DMS 273 treated with DMSO at 0.1 percent for 48 hours (cell line): ENCODE measurements around the gene SLC18A2.
"Not testable (repeated sequence)": the region's sequence is repeated elsewhere in the genome, so short reads cannot be mapped to it uniquely, and the experiment has no call there.

Experiments used
- DNase-seq: peaks from one replicate; lab custom pipeline; 2025; lab: John Stamatoyannopoulos, UW

The SLC18A2 gene

GRCh38 chr10:117264782-117265181 is 23.9 kb downstream of the SLC18A2 start:
- DNase-seq: no peak

GRCh38 chr10:117266400-117266799 is 25.5 kb downstream of the SLC18A2 start:
- DNase-seq: no peak

- DNase-seq: no peak
Measured at GRCh38 chr10:117266812-117267211, 25.9 kb downstream of the SLC18A2 start.

GRCh38 chr10:117268258-117268657 is 27.3 kb downstream of the SLC18A2 start:
- no peak for DNase-seq

- DNase-seq: no peak
Measured at GRCh38 chr10:117268907-117269306, 28.0 kb downstream of the SLC18A2 start.

- DNase-seq: no peak
Measured at GRCh38 chr10:117271427-117271826, 30.5 kb downstream of the SLC18A2 start.

GRCh38 chr10:117272195-117273076 is 31.5 kb downstream of the SLC18A2 start:
- DNase-seq: no peak

- no peak for DNase-seq
Measured at GRCh38 chr10:117273980-117274379, 33.1 kb downstream of the SLC18A2 start.

- no peak for DNase-seq
Measured at GRCh38 chr10:117274509-117274908, 33.6 kb downstream of the SLC18A2 start.

- no peak for DNase-seq
Measured at GRCh38 chr10:117275121-117275520, 34.2 kb downstream of the SLC18A2 start.

- no peak for DNase-seq
Measured at GRCh38 chr10:117277675-117278074, 36.8 kb downstream of the SLC18A2 start.

- DNase-seq: no peak
Measured at GRCh38 chr10:117284716-117285494, 44.0 kb downstream of the SLC18A2 start.

GRCh38 chr10:117290872-117291271 is 50.0 kb downstream of the SLC18A2 start:
- DNase-seq: not testable (repeated sequence)

- DNase-seq: no peak
Measured at GRCh38 chr10:117294039-117294645, 53.2 kb downstream of the SLC18A2 start.

GRCh38 chr10:117294735-117295134 is 53.8 kb downstream of the SLC18A2 start:
- no peak for DNase-seq

- no peak for DNase-seq
Measured at GRCh38 chr10:117298219-117298618, 57.3 kb downstream of the SLC18A2 start.

- no peak for DNase-seq
Measured at GRCh38 chr10:117299435-117299834, 58.5 kb downstream of the SLC18A2 start.

- no peak for DNase-seq
Measured at GRCh38 chr10:117300671-117301070, 59.8 kb downstream of the SLC18A2 start.

GRCh38 chr10:117303451-117303850 is 62.5 kb downstream of the SLC18A2 start:
- not testable (repeated sequence) for DNase-seq

GRCh38 chr10:117306674-117307073 is 65.8 kb downstream of the SLC18A2 start:
- DNase-seq: no peak

GRCh38 chr10:117311261-117311660 is 70.3 kb downstream of the SLC18A2 start:
- DNase-seq: no peak

- no peak for DNase-seq
Measured at GRCh38 chr10:117312430-117312829, 71.5 kb downstream of the SLC18A2 start.

GRCh38 chr10:117313641-117314040 is 72.7 kb downstream of the SLC18A2 start:
- DNase-seq: no peak
